A549 (cell line): ENCODE measurements around the gene OR4N2. TPM values are rescaled to one million over a fixed set of nuclear protein-coding genes. Genes with fewer than 3 reads are reported as not detected.
A peak's percentile ranks its signal among the peaks of the same experiment; 100 is the strongest.
"Not testable (repeated sequence)": the region's sequence is repeated elsewhere in the genome, so short reads cannot be mapped to it uniquely, and the experiment has no call there.

ENCODE experiments used
- ATAC-seq, 2 experiments: fragments of 200-7000 bp in 1 of 2; fragments of >200 bp in 1 of 2; cut with Nextera tagmentation in 1 of 2; cut with Tn5 transposase in 1 of 2; 3 replicates each; pipeline versions ENCODE4 v1.8.0 to v1.9.1; 2018 to 2020; ENCODE audit warnings: mild to moderate bottlenecking in 1 of 2, moderate library complexity in 1 of 2
- CTCF ChIA-PET: fragments of 300-600 bp; sonication (Branson Sonifier 250); formaldehyde crosslinking; extraction: SDS; loops from one replicate; lab custom pipeline; 2021; ENCODE audit warnings: antibody characterized with exemption, inconsistent platforms; lab: Yijun Ruan, JAX
- POLR2A ChIA-PET: fragments of 350-600 bp; formaldehyde crosslinking; extraction: SDS; loops from one replicate; lab custom pipeline; 2021; ENCODE audit warnings: antibody characterized with exemption, inconsistent platforms; lab: Yijun Ruan, JAX
- DNase-seq, 2 experiments: peaks; one replicate each; pipeline versions ENCODE4 v3.0.0 to v3.0.0-alpha.2; 2011 to 2016; ENCODE audit warnings: low read depth in 1 of 2, low spot score in 1 of 2
- FAIRE-seq: peaks from 2 replicates; lab custom pipeline; 2011; peaks lifted over from hg19 to GRCh38; lab: Jason Lieb, UNC
- H3K27ac ChIP-seq, 2 experiments: fragments of >200 bp; sonication (Bioruptor Twin); formaldehyde crosslinking; 3 replicates each; pipeline ENCODE4 v1.5.1; 2016 to 2017
- H3K4me1 ChIP-seq: fragments of >200 bp; sonication (Bioruptor Twin); formaldehyde crosslinking; 3 replicates; pipeline ENCODE4 v1.6.1; 2016
- H3K4me2 ChIP-seq: fragments of >200 bp; sonication (Bioruptor Twin); formaldehyde crosslinking; 3 replicates; pipeline ENCODE4 v1.6.1; 2016
- H3K4me3 ChIP-seq: fragments of >200 bp; sonication (Bioruptor Twin); formaldehyde crosslinking; 3 replicates; pipeline ENCODE4 v1.5.1; 2016
- H3K9me3 ChIP-seq: fragments of >200 bp; sonication (Bioruptor Twin); formaldehyde crosslinking; 3 replicates; pipeline ENCODE4 v1.6.1; 2016
- CBX2 ChIP-seq: fragments of 200-600 bp; sonication (generic); IDR thresholded peaks from 2 replicates; pipeline ENCODE4 v1.6.1; 2016; ENCODE audit warnings: low read depth, mild to moderate bottlenecking, borderline replicate concordance
- CTCF ChIP-seq: fragments of >200 bp; sonication (Bioruptor Twin); formaldehyde crosslinking; IDR thresholded peaks from 3 replicates; pipeline ENCODE4 v1.5.1; 2016
- EHF ChIP-seq: fragments of 250-450 bp; sonication (Bioruptor Pico); IDR thresholded peaks from 2 replicates; pipeline ENCODE4 v1.5.0; 2020; ENCODE audit warnings: mild to moderate bottlenecking
- EHMT2 ChIP-seq: fragments of 200-600 bp; sonication (generic); IDR thresholded peaks from 2 replicates; pipeline ENCODE4 v1.6.1; 2016; ENCODE audit warnings: antibody characterized with exemption, low read depth, mild to moderate bottlenecking, moderate library complexity
- ELK1 ChIP-seq: fragments of 150-350 bp; IDR thresholded peaks from 2 replicates; pipeline ENCODE4 v1.6.1; 2014; ENCODE audit warnings: low read depth, mild to moderate bottlenecking, low read length
- ESRRA ChIP-seq: fragments of 150-350 bp; IDR thresholded peaks from 2 replicates; pipeline ENCODE4 v1.6.1; 2014; ENCODE audit warnings: mild to moderate bottlenecking, low read length, borderline replicate concordance
- FOSB ChIP-seq: fragments of 250-450 bp; sonication (Bioruptor Pico); IDR thresholded peaks from 2 replicates; pipeline ENCODE4 v1.5.0; 2020; ENCODE audit warnings: mild to moderate bottlenecking, moderate library complexity
- FOXS1 ChIP-seq: fragments of 250-450 bp; sonication (Bioruptor Pico); IDR thresholded peaks from 2 replicates; pipeline ENCODE4 v1.5.0; 2020; ENCODE audit warnings: mild to moderate bottlenecking, moderate library complexity
- HEYL ChIP-seq: fragments of 250-450 bp; sonication (Bioruptor Pico); IDR thresholded peaks from 2 replicates; pipeline ENCODE4 v1.8.0; 2021; ENCODE audit warnings: mild to moderate bottlenecking, moderate library complexity
- HOXA7 ChIP-seq: fragments of 250-450 bp; sonication (Bioruptor Pico); IDR thresholded peaks from 2 replicates; pipeline ENCODE4 v1.5.0; 2020; ENCODE audit warnings: mild to moderate bottlenecking, moderate library complexity
- JUN ChIP-seq, 2 experiments: fragments of >200 bp; sonication (Bioruptor Twin); formaldehyde crosslinking; IDR thresholded peaks; 2 replicates in 1 of 2; 3 replicates in 1 of 2; pipeline ENCODE4 v1.6.1; 2016 to 2017
- MAFK ChIP-seq: fragments of 450-650 bp; IDR thresholded peaks from 2 replicates; pipeline ENCODE4 v1.6.1; 2014; ENCODE audit not compliant: partially characterized antibody
- NR3C1 ChIP-seq: fragments of >200 bp; sonication (Bioruptor Twin); formaldehyde crosslinking; IDR thresholded peaks from 3 replicates; pipeline ENCODE4 v1.6.1; 2017
- RAD21 ChIP-seq, 2 experiments: fragments of >200 bp in 1 of 2; sonication (Bioruptor Twin) in 1 of 2; formaldehyde crosslinking in 1 of 2; IDR thresholded peaks in 1 of 2; conservative IDR thresholded peaks in 1 of 2; 2 replicates in 1 of 2; 3 replicates in 1 of 2; pipeline ENCODE4 v1.6.1; 2012 to 2018; ENCODE audit warnings: inconsistent platforms in 1 of 2
- RARB ChIP-seq: fragments of 250-450 bp; sonication (Bioruptor Pico); IDR thresholded peaks from 2 replicates; pipeline ENCODE4 v1.8.0; 2021; ENCODE audit warnings: mild to moderate bottlenecking, moderate library complexity
- RFX5 ChIP-seq: fragments of 450-650 bp; IDR thresholded peaks from 2 replicates; pipeline ENCODE4 v1.7.1; 2014; ENCODE audit warnings: antibody characterized with exemption, mild to moderate bottlenecking, moderate library complexity
- TFCP2L1 ChIP-seq: fragments of 250-450 bp; sonication (Bioruptor Pico); IDR thresholded peaks from 2 replicates; pipeline ENCODE4 v1.5.0; 2021; ENCODE audit warnings: mild to moderate bottlenecking
- TP53 ChIP-seq: fragments of 250-450 bp; sonication (Bioruptor Pico); IDR thresholded peaks from 2 replicates; pipeline ENCODE4 v1.5.0; 2021; ENCODE audit warnings: mild to moderate bottlenecking, moderate library complexity
- WGBS: methylation state at CpG from one replicate; pipeline ENCODE4 v1.1.6; 2017; ENCODE audit errors: missing lambda C conversion rate; 5-methylcytosine and 5-hydroxymethylcytosine counted together
- polyA plus RNA-seq, 4 experiments: library from polyadenylated mRNA; depleted of rRNA in 3 of 4; stranded (reverse); fragments of >200 nt; fragmentation: RNase III in 1 of 4; extraction: RNeasy Plus Mini Kit Qiagen cat#74134 plus additional on column Dnase treatment in 1 of 4; gene quantifications; 2 replicates in 3 of 4; 3 replicates in 1 of 4; pipeline ENCODE4 v1.2.3, GENCODE V29; 2011 to 2017
- TF ChIP-seq, protein P1 (sequence below): fragments of 450-650 bp; IDR thresholded peaks from 2 replicates; pipeline ENCODE4 v1.6.1; 2014; ENCODE audit warnings: antibody characterized with exemption
- TF ChIP-seq, protein P2 (sequence below): IDR thresholded peaks from 2 replicates; pipeline ENCODE4 v1.6.1; 2012

The OR4N2 gene
- polyA plus RNA-seq, 2 of the 4 experiments (the other 2 are of a cell fraction): not detected

- H3K4me2 ChIP-seq, H3K27ac ChIP-seq, POLR2A ChIA-PET, H3K9me3 ChIP-seq, H3K4me1 ChIP-seq, H3K4me3 ChIP-seq, FAIRE-seq, CTCF ChIA-PET: not testable (repeated sequence)
- 24% methylated on average over 12 of the region's 12 CpGs for WGBS
- DNase-seq (peak in 1 of 2 experiments; percentile 19), ATAC-seq (peak in 1 of 2 experiments; percentile 57; a peak in 2 of 6 replicates)
- TF ChIP-seq CTCF: 0 out of 3 replicates have a peak, but pooled peaks have one; percentile 9
Observed at GRCh38 chr14:19827626-19828244, 24.2 kb downstream of the OR4N2 start.

- Histone ChIP-seq H3K9me3 (no peaks in the 10 kb centered on the region), H3K27ac (no peak overlapping the region), H3K4me3 (no peak overlapping the region), H3K4me2 (no peak overlapping the region), H3K4me1 (no peaks in the 10 kb centered on the region)
- ChIA-PET POLR2A (no interaction called here), CTCF (no interaction called here)
- FAIRE-seq (no peak), ATAC-seq (no peak), DNase-seq (no peak)
- no peak for TF ChIP-seq NR3C1
- no peak for TF ChIP-seq TFCP2L1 (CRISPR knock-in tag)
- no peak for TF ChIP-seq RARB
- no peak for TF ChIP-seq TP53
- no peak for TF ChIP-seq RAD21 (conservative IDR thresholded peaks at IDR 0.05 in 1 of 2, IDR thresholded peaks at IDR 0.05 in 1 of 2)
- TF ChIP-seq, protein P1, sequence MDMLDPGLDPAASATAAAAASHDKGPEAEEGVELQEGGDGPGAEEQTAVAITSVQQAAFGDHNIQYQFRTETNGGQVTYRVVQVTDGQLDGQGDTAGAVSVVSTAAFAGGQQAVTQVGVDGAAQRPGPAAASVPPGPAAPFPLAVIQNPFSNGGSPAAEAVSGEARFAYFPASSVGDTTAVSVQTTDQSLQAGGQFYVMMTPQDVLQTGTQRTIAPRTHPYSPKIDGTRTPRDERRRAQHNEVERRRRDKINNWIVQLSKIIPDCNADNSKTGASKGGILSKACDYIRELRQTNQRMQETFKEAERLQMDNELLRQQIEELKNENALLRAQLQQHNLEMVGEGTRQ: no peak
- TF ChIP-seq CTCF: no peak
- TF ChIP-seq, protein P2, sequence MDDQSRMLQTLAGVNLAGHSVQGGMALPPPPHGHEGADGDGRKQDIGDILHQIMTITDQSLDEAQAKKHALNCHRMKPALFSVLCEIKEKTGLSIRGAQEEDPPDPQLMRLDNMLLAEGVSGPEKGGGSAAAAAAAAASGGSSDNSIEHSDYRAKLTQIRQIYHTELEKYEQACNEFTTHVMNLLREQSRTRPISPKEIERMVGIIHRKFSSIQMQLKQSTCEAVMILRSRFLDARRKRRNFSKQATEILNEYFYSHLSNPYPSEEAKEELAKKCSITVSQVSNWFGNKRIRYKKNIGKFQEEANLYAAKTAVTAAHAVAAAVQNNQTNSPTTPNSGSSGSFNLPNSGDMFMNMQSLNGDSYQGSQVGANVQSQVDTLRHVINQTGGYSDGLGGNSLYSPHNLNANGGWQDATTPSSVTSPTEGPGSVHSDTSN: no peak
- 25% methylated on average over 2 of the region's 2 CpGs for WGBS
Observed at GRCh38 chr14:19828314-19828713, 24.7 kb downstream of the OR4N2 start.

DNA sequence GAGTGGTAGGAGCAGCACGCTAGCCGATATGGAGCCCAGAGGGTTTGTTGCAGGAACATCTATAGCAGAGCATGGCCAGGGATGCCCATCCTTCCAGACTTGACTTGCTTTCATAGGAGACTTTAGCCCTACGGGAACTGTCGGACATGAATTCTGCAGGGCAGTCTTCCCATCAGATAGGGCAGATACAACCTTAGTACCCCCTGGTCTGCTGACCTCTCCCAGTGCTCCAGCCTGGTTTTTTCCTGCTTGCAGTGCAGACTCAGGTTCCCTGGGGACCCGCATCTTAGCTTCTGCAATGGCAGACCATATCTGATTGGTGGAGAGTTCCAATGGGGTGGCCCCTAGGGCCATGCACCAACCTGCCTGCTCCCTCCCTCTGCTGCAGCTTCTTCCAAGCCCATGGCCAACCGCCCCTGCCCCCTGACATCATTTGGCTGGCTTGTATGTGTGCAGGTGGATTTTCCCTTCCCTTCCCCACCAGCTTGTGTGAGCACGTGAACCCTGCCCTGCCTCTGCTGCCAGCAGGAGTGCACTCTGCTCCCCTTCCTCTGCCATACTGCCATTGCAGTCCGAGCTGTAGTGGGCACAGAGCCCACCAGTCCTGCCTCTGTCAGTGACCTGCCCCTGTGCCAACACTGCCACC lies 30.8 kb downstream of the OR4N2 start:
- H3K9me3 ChIP-seq, DNase-seq, CTCF ChIA-PET, H3K4me2 ChIP-seq, POLR2A ChIA-PET, H3K4me3 ChIP-seq, H3K4me1 ChIP-seq, ATAC-seq, H3K27ac ChIP-seq: not testable (repeated sequence)
- FAIRE-seq: peak; percentile 13
- 1% methylated on average over 8 of the region's 8 CpGs for WGBS

GRCh38 chr14:19838433-19838832 lies 34.9 kb downstream of the OR4N2 start:
- no peak for ATAC-seq
- CTCF ChIA-PET: no interaction called here
- no peak for TF ChIP-seq JUN (IDR thresholded peaks at IDR 0.05)
- TF ChIP-seq EHMT2: no peak
- no peak for TF ChIP-seq HEYL (CRISPR knock-in tag)
- TF ChIP-seq, protein P2: no peak
- no peak for TF ChIP-seq RARB
- no peak for TF ChIP-seq HOXA7 (CRISPR knock-in tag)
- no peak for TF ChIP-seq FOSB
- no peak for TF ChIP-seq TP53
- no peak for TF ChIP-seq EHF
- no peak for TF ChIP-seq FOXS1
- no peak for TF ChIP-seq CBX2
- TF ChIP-seq ESRRA: no peak
- TF ChIP-seq MAFK: no peak
- no peak for TF ChIP-seq RFX5
- no peak for TF ChIP-seq ELK1

More at GRCh38 chr14:19838433-19838832, 34.9 kb downstream of the OR4N2 start:
- no peak for DNase-seq
- Histone ChIP-seq H3K4me2 (no peak overlapping the region), H3K27ac (no peak overlapping the region), H3K4me3 (no peak overlapping the region), H3K9me3 (no peaks in the 10 kb centered on the region), H3K4me1 (no peaks in the 10 kb centered on the region)
- no peak for FAIRE-seq
- POLR2A ChIA-PET: no interaction called here
